IPS-NIHi11 (cell line): ENCODE results near the gene SH3BGRL.

Experiments
- DNase-seq: peaks from one replicate; pipeline ENCODE4 v3.0.0; 2012; ENCODE audit warnings: mixed read lengths, low spot score

The SH3BGRL gene

GRCh38 chrX:81201671-81202455, at the start of gene SH3BGRL, which contains the start of gene HMGN5:
Gene SH3BGRL (plus strand): TSS chrX:81202102. CDS start chrX:81202201, 99 bp downstream.
Gene HMGN5 (minus strand): TSS chrX:81201913. CDS start chrX:81121549, 80,364 bp downstream.
- peak; percentile 66 for DNase-seq

GRCh38 chrX:81168391-81168790, 33.5 kb upstream of the SH3BGRL start:
- DNase-seq = no peak

- no peak for DNase-seq
Measured at GRCh38 chrX:81174286-81174685, 27.6 kb upstream of the SH3BGRL start.

- DNase-seq = no peak
Measured at GRCh38 chrX:81195259-81195658, 6.6 kb upstream of the SH3BGRL start.

- peak; percentile 46 for DNase-seq
Measured at GRCh38 chrX:81195712-81196111, 6.2 kb upstream of the SH3BGRL start.

- no peak for DNase-seq
Measured at GRCh38 chrX:81201071-81201470, 831 bp upstream of the SH3BGRL start.

- DNase-seq = no peak
Measured at GRCh38 chrX:81202456-81202819, 536 bp downstream of the SH3BGRL start.

- DNase-seq = no peak
Measured at GRCh38 chrX:81202943-81203342, 1.0 kb downstream of the SH3BGRL start.

- DNase-seq = no peak
Measured at GRCh38 chrX:81205551-81205950, 3.6 kb downstream of the SH3BGRL start.

- DNase-seq = no peak
Measured at GRCh38 chrX:81206476-81206875, 4.6 kb downstream of the SH3BGRL start.

- no peak for DNase-seq
Measured at GRCh38 chrX:81208916-81209315, 7.0 kb downstream of the SH3BGRL start.

- DNase-seq = no peak
Measured at GRCh38 chrX:81215685-81216084, 13.8 kb downstream of the SH3BGRL start.

- no peak for DNase-seq
Measured at GRCh38 chrX:81229229-81229628, 27.3 kb downstream of the SH3BGRL start.

- no peak for DNase-seq
Measured at GRCh38 chrX:81229901-81230300, 28.0 kb downstream of the SH3BGRL start.

- no peak for DNase-seq
Measured at GRCh38 chrX:81231476-81231875, 29.6 kb downstream of the SH3BGRL start.

- DNase-seq = no peak
Measured at GRCh38 chrX:81232218-81232617, 30.3 kb downstream of the SH3BGRL start.

- DNase-seq = no peak
Measured at GRCh38 chrX:81237516-81237915, 35.6 kb downstream of the SH3BGRL start.

- DNase-seq = no peak
Measured at GRCh38 chrX:81238166-81238565, 36.3 kb downstream of the SH3BGRL start.

- DNase-seq = no peak
Measured at GRCh38 chrX:81240701-81241331, 38.9 kb downstream of the SH3BGRL start.

GRCh38 chrX:81241753-81242152, 39.9 kb downstream of the SH3BGRL start:
- DNase-seq = no peak

- no peak for DNase-seq
Measured at GRCh38 chrX:81255876-81256275, 54.0 kb downstream of the SH3BGRL start.

GRCh38 chrX:81257817-81258216, 55.9 kb downstream of the SH3BGRL start:
- DNase-seq = no peak

- no peak for DNase-seq
Measured at GRCh38 chrX:81259020-81259713, 57.3 kb downstream of the SH3BGRL start.
